Panc1 (cell line): ENCODE measurements around the gene MACF1.

Experiments
- POLR2AphosphoS5 ChIP-seq: IDR thresholded peaks from 2 replicates; pipeline ENCODE4 v1.6.1; 2012; ENCODE audit warnings: mild to moderate bottlenecking, low read depth, low read length, moderate library complexity
- SIN3A ChIP-seq: IDR thresholded peaks from 2 replicates; pipeline ENCODE4 v1.6.1; 2012; ENCODE audit warnings: low read depth, mild to moderate bottlenecking, low read length, moderate library complexity, borderline replicate concordance; ENCODE audit not compliant: insufficient read depth
- TCF7L2 ChIP-seq: IDR thresholded peaks from 2 replicates; pipeline ENCODE4 v1.6.1; 2011; ENCODE audit warnings: mild to moderate bottlenecking, low read depth, low read length, inconsistent platforms
- TF ChIP-seq, protein P1 (sequence below), 2 experiments: IDR thresholded peaks; 2 replicates each; pipeline ENCODE4 v1.6.1; 2011 to 2012; ENCODE audit warnings: low read depth in 2 of 2, control low read depth in 1 of 2, low read length in 1 of 2, mild to moderate bottlenecking in 1 of 2, moderate library complexity in 1 of 2; ENCODE audit not compliant: insufficient read depth in 1 of 2
- TF ChIP-seq, protein P2 (sequence below): fragments of 450-650 bp; IDR thresholded peaks from 2 replicates; pipeline ENCODE4 v1.5.1; 2017; ENCODE audit warnings: mild to moderate bottlenecking

DNA sequence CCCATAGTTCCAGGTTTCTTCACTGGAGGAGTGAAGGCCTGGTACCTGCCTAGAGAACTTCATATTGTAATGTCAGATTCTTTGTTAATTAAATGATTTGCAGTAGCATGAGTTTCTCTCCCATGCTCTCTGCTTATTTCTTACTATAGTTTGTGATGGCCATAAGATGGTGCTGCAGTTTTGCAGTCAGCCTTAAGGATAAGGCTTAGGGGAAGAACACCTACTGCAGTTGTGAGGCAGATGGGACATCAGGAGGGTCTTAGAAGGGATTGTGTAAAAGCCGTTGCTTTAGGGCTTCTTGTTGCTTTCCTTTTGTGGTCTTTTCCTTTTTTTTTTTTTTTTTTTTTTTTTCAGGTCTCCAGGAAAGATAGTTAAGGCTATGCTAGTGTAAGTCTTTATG, 61.8 kb downstream of the MACF1 start:
- TF ChIP-seq, protein P1, sequence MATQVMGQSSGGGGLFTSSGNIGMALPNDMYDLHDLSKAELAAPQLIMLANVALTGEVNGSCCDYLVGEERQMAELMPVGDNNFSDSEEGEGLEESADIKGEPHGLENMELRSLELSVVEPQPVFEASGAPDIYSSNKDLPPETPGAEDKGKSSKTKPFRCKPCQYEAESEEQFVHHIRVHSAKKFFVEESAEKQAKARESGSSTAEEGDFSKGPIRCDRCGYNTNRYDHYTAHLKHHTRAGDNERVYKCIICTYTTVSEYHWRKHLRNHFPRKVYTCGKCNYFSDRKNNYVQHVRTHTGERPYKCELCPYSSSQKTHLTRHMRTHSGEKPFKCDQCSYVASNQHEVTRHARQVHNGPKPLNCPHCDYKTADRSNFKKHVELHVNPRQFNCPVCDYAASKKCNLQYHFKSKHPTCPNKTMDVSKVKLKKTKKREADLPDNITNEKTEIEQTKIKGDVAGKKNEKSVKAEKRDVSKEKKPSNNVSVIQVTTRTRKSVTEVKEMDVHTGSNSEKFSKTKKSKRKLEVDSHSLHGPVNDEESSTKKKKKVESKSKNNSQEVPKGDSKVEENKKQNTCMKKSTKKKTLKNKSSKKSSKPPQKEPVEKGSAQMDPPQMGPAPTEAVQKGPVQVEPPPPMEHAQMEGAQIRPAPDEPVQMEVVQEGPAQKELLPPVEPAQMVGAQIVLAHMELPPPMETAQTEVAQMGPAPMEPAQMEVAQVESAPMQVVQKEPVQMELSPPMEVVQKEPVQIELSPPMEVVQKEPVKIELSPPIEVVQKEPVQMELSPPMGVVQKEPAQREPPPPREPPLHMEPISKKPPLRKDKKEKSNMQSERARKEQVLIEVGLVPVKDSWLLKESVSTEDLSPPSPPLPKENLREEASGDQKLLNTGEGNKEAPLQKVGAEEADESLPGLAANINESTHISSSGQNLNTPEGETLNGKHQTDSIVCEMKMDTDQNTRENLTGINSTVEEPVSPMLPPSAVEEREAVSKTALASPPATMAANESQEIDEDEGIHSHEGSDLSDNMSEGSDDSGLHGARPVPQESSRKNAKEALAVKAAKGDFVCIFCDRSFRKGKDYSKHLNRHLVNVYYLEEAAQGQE (IDR thresholded peaks at IDR 0.05; ENCODE audit: insufficient read depth in 1 of 2, low read depth in 2 of 2, low read length in 1 of 2), result no peak
- TF ChIP-seq, protein P2, sequence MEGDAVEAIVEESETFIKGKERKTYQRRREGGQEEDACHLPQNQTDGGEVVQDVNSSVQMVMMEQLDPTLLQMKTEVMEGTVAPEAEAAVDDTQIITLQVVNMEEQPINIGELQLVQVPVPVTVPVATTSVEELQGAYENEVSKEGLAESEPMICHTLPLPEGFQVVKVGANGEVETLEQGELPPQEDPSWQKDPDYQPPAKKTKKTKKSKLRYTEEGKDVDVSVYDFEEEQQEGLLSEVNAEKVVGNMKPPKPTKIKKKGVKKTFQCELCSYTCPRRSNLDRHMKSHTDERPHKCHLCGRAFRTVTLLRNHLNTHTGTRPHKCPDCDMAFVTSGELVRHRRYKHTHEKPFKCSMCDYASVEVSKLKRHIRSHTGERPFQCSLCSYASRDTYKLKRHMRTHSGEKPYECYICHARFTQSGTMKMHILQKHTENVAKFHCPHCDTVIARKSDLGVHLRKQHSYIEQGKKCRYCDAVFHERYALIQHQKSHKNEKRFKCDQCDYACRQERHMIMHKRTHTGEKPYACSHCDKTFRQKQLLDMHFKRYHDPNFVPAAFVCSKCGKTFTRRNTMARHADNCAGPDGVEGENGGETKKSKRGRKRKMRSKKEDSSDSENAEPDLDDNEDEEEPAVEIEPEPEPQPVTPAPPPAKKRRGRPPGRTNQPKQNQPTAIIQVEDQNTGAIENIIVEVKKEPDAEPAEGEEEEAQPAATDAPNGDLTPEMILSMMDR, result peak; percentile 26; the same call in 1 of the 2 replicates
- TF ChIP-seq SIN3A, result no peak
- TF ChIP-seq POLR2AphosphoS5, result no peak
- TF ChIP-seq TCF7L2, result no peak
